ENCODE data around the gene CLSTN2.

CLSTN2 gene

GRCh38 chr3:140219923-140220452, 285.0 kb downstream of the CLSTN2 start:
- in situ Hi-C loops (cut with HindIII; ENCODE audit: low sequenced_read_pairs): no loop called here
- no peak for DNase-seq (ENCODE audit: low read depth, low spot score)
- no peak overlapping the region for H3K4me3 ChIP-seq (ENCODE audit: low read depth, low read length)
- TF ChIP-seq, protein P1, sequence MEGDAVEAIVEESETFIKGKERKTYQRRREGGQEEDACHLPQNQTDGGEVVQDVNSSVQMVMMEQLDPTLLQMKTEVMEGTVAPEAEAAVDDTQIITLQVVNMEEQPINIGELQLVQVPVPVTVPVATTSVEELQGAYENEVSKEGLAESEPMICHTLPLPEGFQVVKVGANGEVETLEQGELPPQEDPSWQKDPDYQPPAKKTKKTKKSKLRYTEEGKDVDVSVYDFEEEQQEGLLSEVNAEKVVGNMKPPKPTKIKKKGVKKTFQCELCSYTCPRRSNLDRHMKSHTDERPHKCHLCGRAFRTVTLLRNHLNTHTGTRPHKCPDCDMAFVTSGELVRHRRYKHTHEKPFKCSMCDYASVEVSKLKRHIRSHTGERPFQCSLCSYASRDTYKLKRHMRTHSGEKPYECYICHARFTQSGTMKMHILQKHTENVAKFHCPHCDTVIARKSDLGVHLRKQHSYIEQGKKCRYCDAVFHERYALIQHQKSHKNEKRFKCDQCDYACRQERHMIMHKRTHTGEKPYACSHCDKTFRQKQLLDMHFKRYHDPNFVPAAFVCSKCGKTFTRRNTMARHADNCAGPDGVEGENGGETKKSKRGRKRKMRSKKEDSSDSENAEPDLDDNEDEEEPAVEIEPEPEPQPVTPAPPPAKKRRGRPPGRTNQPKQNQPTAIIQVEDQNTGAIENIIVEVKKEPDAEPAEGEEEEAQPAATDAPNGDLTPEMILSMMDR (IDR thresholded peaks at IDR 0.05; ENCODE audit: low read depth, low read length): peak; percentile 7

DNA sequence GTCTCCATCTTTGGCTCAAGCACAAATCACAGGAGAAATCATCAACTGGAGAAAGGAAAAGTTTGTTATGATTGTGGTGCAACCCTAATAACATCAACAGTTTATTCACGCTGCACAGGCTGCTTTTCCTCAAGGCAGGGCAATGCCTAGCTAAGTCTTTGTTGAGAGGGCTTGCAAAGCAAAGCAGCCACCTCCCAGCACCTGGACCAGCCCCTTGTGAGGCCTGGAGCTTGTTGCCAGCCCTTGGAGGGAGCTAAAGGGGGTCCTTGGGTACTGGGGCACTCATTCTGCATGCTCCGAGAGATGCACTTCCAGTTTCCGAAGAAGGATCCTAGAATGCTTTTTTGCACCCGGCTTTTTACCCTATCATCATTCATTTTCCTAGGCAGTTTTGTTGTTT, 288.2 kb downstream of the CLSTN2 start:
- TF ChIP-seq, protein P1 (IDR thresholded peaks at IDR 0.05; ENCODE audit: low read depth, low read length): no peak
- in situ Hi-C loops (cut with HindIII; ENCODE audit: low sequenced_read_pairs): no loop called here
- H3K4me3 ChIP-seq (ENCODE audit: low read depth, low read length): no peak overlapping the region
- no peak for DNase-seq (ENCODE audit: low read depth, low spot score)

GRCh38 chr3:140223631-140224030, 288.6 kb downstream of the CLSTN2 start:
- H3K4me3 ChIP-seq (ENCODE audit: low read depth, low read length): no peak overlapping the region
- in situ Hi-C loops (cut with HindIII; ENCODE audit: low sequenced_read_pairs): no loop called here
- TF ChIP-seq, protein P1 (IDR thresholded peaks at IDR 0.05; ENCODE audit: low read depth, low read length): no peak
- peak; percentile 84 for DNase-seq (ENCODE audit: low read depth, low spot score)

DNA sequence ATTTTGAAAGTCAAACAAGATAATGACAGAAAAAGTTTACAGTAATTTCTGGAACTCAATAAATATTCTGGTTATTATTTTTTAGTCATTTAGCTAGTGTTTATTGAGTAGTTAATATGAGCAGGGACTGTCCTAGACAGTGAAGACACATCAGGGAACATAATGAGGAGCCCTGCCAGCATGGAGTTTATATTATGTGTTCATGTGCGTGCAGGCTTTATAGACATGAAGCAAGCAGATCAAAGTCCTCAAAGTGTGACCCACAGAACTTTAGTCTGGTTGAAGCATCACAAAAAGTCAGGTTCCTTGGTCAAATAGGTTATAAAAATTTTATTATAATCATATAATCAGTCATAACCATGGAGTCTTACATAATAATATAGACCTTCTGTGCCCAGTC, 289.3 kb downstream of the CLSTN2 start:
- TF ChIP-seq, protein P1 (IDR thresholded peaks at IDR 0.05; ENCODE audit: low read depth, low read length): no peak
- no peak overlapping the region for H3K4me3 ChIP-seq (ENCODE audit: low read depth, low read length)
- no peak for DNase-seq (ENCODE audit: low read depth, low spot score)
- in situ Hi-C loops (cut with HindIII; ENCODE audit: low sequenced_read_pairs): no loop called here

DNA sequence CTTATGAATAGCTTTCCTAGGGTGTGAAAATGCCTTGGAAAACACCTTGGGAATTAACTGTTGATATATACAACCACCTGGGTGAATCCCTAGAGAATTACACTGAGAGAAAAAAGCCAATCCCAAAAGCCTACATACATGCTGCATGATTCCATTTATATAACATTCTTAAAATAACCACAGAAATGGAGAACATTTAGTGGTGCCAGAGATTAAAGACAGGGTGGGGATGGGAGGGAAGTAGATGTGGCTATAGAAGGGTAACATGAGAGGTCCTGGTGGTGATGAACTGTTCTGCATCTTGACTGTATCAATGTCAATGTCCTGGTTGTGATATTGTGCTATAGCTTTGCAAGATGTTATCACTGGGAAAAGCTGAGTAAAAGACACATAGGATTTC, 291.0 kb downstream of the CLSTN2 start:
- TF ChIP-seq, protein P1 (IDR thresholded peaks at IDR 0.05; ENCODE audit: low read depth, low read length): no peak
- no peak overlapping the region for H3K4me3 ChIP-seq (ENCODE audit: low read depth, low read length)
- in situ Hi-C loops (cut with HindIII; ENCODE audit: low sequenced_read_pairs): no loop called here
- DNase-seq (ENCODE audit: low read depth, low spot score): no peak

DNA sequence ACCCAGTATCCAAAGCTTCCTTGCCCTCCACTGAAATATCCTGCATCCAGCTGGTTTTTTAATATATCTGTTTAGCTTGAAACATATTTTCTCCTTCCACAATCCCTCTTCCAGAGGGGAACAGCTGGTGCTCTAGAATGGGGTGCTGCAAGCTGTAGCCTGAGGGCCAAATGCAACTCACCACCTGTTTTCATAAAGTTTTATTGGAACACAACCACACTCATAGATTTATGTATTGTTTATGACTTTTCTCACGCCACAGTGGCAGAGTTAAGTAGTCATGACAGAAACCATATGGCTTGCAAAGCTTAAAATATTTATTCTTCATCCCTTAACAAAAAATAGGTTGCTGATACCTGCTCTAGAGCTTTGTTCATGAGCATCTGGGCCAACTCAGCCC, 298.7 kb downstream of the CLSTN2 start:
- no peak overlapping the region for H3K4me3 ChIP-seq (ENCODE audit: low read depth, low read length)
- DNase-seq (ENCODE audit: low read depth, low spot score): no peak
- TF ChIP-seq, protein P1 (IDR thresholded peaks at IDR 0.05; ENCODE audit: low read depth, low read length): no peak
- in situ Hi-C loops (cut with HindIII; ENCODE audit: low sequenced_read_pairs): no loop called here

- in situ Hi-C loops (cut with HindIII; ENCODE audit: low sequenced_read_pairs): no loop called here
- no peak for DNase-seq (ENCODE audit: low read depth, low spot score)
Measured at GRCh38 chr3:140234256-140234655, 299.3 kb downstream of the CLSTN2 start.

More at GRCh38 chr3:140234256-140234655, 299.3 kb downstream of the CLSTN2 start:
- TF ChIP-seq, protein P1 (IDR thresholded peaks at IDR 0.05; ENCODE audit: low read depth, low read length): no peak
- H3K4me3 ChIP-seq (ENCODE audit: low read depth, low read length): no peak overlapping the region

All from astrocyte of the spinal cord (primary cell).